Testis (tissue), 2 donors: ENCODE results near the gene FRAS1.

ENCODE experiments used
- POLR2A ChIP-seq: fragments of 450-650 bp; IDR thresholded peaks from one replicate; pipeline ENCODE4 v1.6.1; 2017; ENCODE audit warnings: antibody characterized with exemption, mild to moderate bottlenecking, moderate library complexity
- TF ChIP-seq, protein P1 (sequence below), 3 experiments: fragments of 450-650 bp in 2 of 3; fragments of 200-600 bp in 1 of 3; sonication (generic) in 1 of 3; IDR thresholded peaks; one replicate each; pipeline ENCODE4 v1.5.1; 2016 to 2019; ENCODE audit warnings: antibody characterized with exemption in 3 of 3, mild to moderate bottlenecking in 2 of 3, moderate library complexity in 1 of 3

DNA sequence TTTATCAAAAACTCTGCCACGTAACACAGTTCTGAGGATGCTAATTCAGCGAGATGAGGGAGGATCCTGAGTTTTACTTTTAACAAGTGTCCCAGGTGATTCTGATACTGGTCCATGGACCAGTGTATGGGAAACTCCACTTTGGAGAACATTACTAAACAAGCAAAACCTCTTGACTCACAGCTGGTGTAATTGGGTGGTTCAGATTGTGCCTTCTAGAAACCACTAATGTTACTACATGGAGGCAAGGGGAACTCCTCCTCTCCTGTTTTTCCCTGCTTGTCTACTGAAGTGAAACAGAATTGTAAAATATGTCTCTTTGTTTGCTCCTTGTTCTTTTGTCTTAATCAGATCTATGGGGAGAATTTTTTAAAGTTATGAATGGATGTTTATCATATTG lies 62.6 kb downstream of the FRAS1 start:
- no peak for TF ChIP-seq POLR2A
- TF ChIP-seq, protein P1, sequence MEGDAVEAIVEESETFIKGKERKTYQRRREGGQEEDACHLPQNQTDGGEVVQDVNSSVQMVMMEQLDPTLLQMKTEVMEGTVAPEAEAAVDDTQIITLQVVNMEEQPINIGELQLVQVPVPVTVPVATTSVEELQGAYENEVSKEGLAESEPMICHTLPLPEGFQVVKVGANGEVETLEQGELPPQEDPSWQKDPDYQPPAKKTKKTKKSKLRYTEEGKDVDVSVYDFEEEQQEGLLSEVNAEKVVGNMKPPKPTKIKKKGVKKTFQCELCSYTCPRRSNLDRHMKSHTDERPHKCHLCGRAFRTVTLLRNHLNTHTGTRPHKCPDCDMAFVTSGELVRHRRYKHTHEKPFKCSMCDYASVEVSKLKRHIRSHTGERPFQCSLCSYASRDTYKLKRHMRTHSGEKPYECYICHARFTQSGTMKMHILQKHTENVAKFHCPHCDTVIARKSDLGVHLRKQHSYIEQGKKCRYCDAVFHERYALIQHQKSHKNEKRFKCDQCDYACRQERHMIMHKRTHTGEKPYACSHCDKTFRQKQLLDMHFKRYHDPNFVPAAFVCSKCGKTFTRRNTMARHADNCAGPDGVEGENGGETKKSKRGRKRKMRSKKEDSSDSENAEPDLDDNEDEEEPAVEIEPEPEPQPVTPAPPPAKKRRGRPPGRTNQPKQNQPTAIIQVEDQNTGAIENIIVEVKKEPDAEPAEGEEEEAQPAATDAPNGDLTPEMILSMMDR (IDR thresholded peaks at IDR 0.05) = no peak
